RWPE1 (cell line): ENCODE results near the gene ITGAD.

Experiments
- CTCF ChIA-PET: fragments of 350-600 bp; sonication (Branson Sonifier 250); formaldehyde crosslinking; extraction: SDS; loops from one replicate; lab custom pipeline; 2021; lab: Yijun Ruan, JAX
- POLR2A ChIA-PET: fragments of 400-600 bp; formaldehyde crosslinking; extraction: SDS; loops from one replicate; lab custom pipeline; 2020; ENCODE audit warnings: antibody characterized with exemption; ENCODE audit not compliant: low non-redundant PET; lab: Yijun Ruan, JAX
- DNase-seq: peaks from one replicate; pipeline ENCODE4 v3.0.0; 2012; ENCODE audit warnings: low spot score
- H3K27ac ChIP-seq: fragments of 450-650 bp; 2 replicates; pipeline ENCODE4 v1.5.1; 2017
- TF ChIP-seq, protein P1 (sequence below): fragments of 450-650 bp; conservative IDR thresholded peaks from 2 replicates; pipeline ENCODE4 v1.5.1; 2017; ENCODE audit warnings: low read depth, mild to moderate bottlenecking

The ITGAD gene

DNA sequence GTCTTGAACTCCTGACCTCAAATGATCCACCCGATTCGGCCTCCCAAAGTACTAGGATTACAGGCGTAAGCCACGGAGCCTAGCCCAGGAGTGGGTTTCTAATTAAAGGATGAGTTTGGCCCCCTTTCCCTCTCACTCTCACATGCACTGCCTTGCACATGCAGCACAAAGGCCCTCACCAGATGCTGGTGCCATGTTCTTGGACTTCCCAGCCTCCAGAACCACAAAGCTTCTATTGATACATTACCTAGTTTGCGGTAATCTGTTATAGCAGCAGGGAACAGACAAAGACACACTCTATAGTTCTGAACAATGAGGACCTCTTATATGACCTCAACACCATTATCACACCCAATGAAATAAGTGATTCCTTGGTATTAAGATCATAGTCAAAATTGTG, 17.9 kb upstream of the ITGAD start:
- ChIA-PET POLR2A (no interaction called here), CTCF (interaction anchor here (0.6 kb wide), 1 partner anchor 11 kb away, joined by 3 read pairs; no protein-coding TSS in a partner anchor)
- TF ChIP-seq, protein P1, sequence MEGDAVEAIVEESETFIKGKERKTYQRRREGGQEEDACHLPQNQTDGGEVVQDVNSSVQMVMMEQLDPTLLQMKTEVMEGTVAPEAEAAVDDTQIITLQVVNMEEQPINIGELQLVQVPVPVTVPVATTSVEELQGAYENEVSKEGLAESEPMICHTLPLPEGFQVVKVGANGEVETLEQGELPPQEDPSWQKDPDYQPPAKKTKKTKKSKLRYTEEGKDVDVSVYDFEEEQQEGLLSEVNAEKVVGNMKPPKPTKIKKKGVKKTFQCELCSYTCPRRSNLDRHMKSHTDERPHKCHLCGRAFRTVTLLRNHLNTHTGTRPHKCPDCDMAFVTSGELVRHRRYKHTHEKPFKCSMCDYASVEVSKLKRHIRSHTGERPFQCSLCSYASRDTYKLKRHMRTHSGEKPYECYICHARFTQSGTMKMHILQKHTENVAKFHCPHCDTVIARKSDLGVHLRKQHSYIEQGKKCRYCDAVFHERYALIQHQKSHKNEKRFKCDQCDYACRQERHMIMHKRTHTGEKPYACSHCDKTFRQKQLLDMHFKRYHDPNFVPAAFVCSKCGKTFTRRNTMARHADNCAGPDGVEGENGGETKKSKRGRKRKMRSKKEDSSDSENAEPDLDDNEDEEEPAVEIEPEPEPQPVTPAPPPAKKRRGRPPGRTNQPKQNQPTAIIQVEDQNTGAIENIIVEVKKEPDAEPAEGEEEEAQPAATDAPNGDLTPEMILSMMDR = no peak
- DNase-seq = no peak
- no peak overlapping the region for H3K27ac ChIP-seq

DNA sequence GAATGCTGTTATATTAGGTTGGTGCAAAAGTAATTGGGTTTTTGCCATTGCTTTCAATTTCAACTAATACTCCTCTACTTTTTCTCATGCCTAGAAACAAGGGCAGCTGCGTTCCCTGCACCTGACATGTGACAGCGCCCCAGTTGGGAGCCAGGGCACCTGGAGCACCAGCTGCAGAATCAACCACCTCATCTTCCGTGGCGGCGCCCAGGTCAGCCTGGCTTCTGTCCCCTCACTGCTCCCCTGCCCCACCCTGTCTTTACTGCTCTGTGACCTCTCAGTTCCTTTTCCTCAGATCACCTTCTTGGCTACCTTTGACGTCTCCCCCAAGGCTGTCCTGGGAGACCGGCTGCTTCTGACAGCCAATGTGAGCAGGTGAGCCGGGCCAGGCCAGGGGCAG, 16.4 kb upstream of the ITGAD start:
- TF ChIP-seq, protein P1 = no peak
- ChIA-PET CTCF (interaction anchor here (0.6 kb wide), 1 partner anchor 76 kb away, joined by 3 read pairs; no protein-coding TSS in a partner anchor), POLR2A (no interaction called here)
- H3K27ac ChIP-seq = no peak overlapping the region
- no peak for DNase-seq

DNA sequence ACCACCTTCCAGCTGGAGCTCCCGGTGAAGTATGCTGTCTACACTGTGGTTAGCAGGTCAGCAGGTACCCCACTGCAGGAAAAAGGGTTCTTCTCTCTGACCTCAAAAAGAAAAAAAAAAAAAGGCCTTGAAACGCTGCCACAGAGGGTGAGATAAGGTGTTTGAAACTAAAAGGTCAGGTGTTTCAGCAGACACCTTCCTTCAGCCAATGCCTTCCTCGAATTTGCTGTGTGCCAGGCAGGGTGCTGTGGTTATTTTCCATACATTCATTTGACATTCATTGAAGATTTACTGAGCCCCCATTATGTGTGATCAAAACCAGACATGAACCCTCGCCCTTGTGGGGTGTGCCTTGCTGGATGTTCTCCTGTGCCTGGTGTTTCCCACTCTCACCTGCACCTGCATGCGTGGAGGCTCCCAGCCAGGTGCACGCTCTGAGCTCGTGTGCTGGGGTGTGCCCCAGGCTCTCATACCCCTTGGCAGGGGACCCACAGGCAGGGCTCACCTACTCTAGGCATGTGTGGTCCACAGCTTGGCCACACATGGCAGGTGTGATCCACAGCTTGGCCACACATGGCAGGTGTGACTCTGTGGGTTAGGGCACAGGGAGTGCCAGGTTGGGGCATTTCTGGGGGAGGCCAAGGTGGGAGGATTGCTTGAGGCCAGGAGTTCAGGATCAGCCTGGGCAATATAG, 15.8 kb upstream of the ITGAD start:
- H3K27ac ChIP-seq = no peak overlapping the region
- no peak for DNase-seq
- ChIA-PET POLR2A (no interaction called here), CTCF (interaction anchor here (0.7 kb wide), 1 partner anchor 27 kb away, joined by 6 read pairs; no protein-coding TSS in a partner anchor)
- TF ChIP-seq, protein P1 = no peak

DNA sequence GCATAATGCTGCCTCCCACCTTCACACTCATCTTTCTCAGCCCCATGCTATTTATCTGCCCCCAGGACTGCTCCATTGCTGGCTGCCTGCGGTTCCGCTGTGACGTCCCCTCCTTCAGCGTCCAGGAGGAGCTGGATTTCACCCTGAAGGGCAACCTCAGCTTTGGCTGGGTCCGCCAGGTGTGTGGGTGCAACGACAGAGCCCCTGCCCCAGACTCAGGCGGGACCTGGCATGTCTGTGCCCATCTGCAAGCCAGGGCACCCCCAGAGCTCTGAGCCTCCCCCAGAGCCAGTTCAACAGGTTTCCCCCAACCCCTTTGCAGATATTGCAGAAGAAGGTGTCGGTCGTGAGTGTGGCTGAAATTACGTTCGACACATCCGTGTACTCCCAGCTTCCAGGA, 12.9 kb upstream of the ITGAD start:
- no peak for DNase-seq
- POLR2A ChIA-PET = no interaction called here
- CTCF ChIA-PET = interaction anchor here (0.7 kb wide), 1 partner anchor 293 kb away, joined by 4 read pairs; no protein-coding TSS in a partner anchor

DNA sequence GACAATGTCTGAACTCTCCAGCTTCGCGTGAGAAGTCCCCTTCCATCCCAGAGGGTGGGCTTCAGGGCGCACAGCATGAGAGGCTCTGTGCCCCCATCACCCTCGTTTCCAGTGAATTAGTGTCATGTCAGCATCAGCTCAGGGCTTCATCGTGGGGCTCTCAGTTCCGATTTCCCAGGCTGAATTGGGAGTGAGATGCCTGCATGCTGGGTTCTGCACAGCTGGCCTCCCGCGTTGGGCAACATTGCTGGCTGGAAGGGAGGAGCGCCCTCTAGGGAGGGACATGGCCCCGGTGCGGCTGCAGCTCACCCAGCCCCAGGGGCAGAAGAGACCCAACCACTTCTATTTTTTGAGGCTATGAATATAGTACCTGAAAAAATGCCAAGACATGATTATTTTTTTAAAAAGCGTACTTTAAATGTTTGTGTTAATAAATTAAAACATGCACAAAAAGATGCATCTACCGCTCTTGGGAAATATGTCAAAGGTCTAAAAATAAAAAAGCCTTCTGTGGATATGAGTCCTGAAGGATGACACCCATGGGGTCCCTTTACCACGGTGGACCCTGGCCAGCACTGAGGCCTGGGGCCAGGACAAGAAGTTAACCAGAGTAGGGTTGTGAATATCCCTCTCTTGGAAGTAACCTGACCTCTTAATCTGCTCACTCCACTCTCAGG, 10.5 kb upstream of the ITGAD start:
- TF ChIP-seq, protein P1 = peak; percentile 49
- ChIA-PET POLR2A (no interaction called here), CTCF (interaction anchor here (0.6 to 1.7 kb wide), 7 partner anchors 30 to 185 kb away, joined by 3 to 7 read pairs (median 3); no protein-coding TSS in a partner anchor)
- no peak overlapping the region for H3K27ac ChIP-seq
- peak; percentile 67 for DNase-seq

More for the DNA sequence above, 12.9 kb upstream of the ITGAD start:
- no peak overlapping the region for H3K27ac ChIP-seq
- TF ChIP-seq, protein P1 = no peak

DNA sequence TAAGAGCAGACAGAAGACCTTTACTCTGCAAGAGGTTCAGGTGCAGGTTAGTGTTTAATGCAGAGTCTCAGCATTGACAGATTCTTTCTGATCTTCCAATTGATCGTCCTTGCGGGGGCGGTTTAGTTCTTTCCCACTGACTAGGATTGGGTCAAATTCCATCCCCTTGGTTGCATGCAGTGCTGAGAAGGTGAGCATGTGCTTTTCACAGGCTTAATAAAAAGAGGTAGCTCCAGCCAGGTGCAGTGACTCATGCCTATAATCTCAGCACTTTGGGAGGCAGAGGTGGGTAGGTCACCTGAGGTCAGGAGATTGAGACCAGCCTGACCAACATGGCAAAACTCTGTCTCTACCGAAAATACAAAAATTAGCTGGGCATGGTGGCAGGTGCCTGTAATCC, 7.5 kb upstream of the ITGAD start:
- TF ChIP-seq, protein P1 = no peak
- H3K27ac ChIP-seq = no peak overlapping the region
- CTCF ChIA-PET = interaction anchor here (0.8 to 1.0 kb wide), 2 partner anchors 57 to 243 kb away, joined by 5 to 7 read pairs; partner anchors contain the start of gene ZNF843
- peak; percentile 51 for DNase-seq
- POLR2A ChIA-PET = no interaction called here
